ENCODE measurements around the gene HPCAL4.

The HPCAL4 gene

GRCh38 chr1:39646232-39647081 lies 44.8 kb downstream of the HPCAL4 start:
- DNase-seq = no peak

GRCh38 chr1:39645411-39646043 lies 45.7 kb downstream of the HPCAL4 start:
- no peak for DNase-seq

- no peak for DNase-seq
These were observed 47.5 kb downstream of the HPCAL4 start for GRCh38 chr1:39643705-39644104.

- no peak for DNase-seq
These were observed 48.4 kb downstream of the HPCAL4 start for GRCh38 chr1:39642796-39643195.

- no peak for DNase-seq
These were observed 50.4 kb downstream of the HPCAL4 start for GRCh38 chr1:39640861-39641260.

- DNase-seq = peak; percentile 54
These were observed 51.7 kb downstream of the HPCAL4 start, which contains the start of gene HEYL for GRCh38 chr1:39639305-39640130. TSS of gene HEYL (minus strand) at chr1:39639643. CDS start at chr1:39639625, 18 bp downstream.

- no peak for DNase-seq
These were observed 52.3 kb downstream of the HPCAL4 start for GRCh38 chr1:39638965-39639304.

- no peak for DNase-seq
These were observed 53.9 kb downstream of the HPCAL4 start for GRCh38 chr1:39637361-39637760.

- DNase-seq = no peak
These were observed 55.4 kb downstream of the HPCAL4 start for GRCh38 chr1:39635871-39636210.

- no peak for DNase-seq
These were observed 55.9 kb downstream of the HPCAL4 start for GRCh38 chr1:39635205-39635870.

- DNase-seq = no peak
These were observed 57.8 kb downstream of the HPCAL4 start for GRCh38 chr1:39633422-39633821.

- no peak for DNase-seq
These were observed 58.4 kb downstream of the HPCAL4 start for GRCh38 chr1:39632682-39633417.

GRCh38 chr1:39632323-39632681 lies 58.9 kb downstream of the HPCAL4 start:
- DNase-seq = no peak

GRCh38 chr1:39631361-39632322 lies 59.6 kb downstream of the HPCAL4 start:
- DNase-seq = no peak

GRCh38 chr1:39628807-39629350 lies 62.4 kb downstream of the HPCAL4 start:
- no peak for DNase-seq

Data from activated effector memory CD4-positive, alpha-beta T cell treated with Interleukin-2 at 50 U/mL for 16 hours (primary cell).